Occipital lobe (tissue), 2 donors: Measurements from ENCODE around the gene CARD6. TPM values are rescaled to one million over a fixed set of nuclear protein-coding genes. Genes with fewer than 3 reads are reported as not detected.
A peak's percentile ranks its signal among the peaks of the same experiment; 100 is the strongest.
"Not testable (repeated sequence)": the region's sequence is repeated elsewhere in the genome, so short reads cannot be mapped to it uniquely, and the experiment has no call there.

Experiments
- DNase-seq: peaks from one replicate; lab custom pipeline; 2025; lab: John Stamatoyannopoulos, UW
- total RNA-seq: library from RNA; depleted of rRNA; stranded (reverse); fragments of >200 nt; gene quantifications from one replicate; pipeline ENCODE4 v1.2.3, GENCODE V29; 2014

Gene CARD6
- total RNA-seq, 1 donor from 2014 or later, result 1.6 TPM

DNA sequence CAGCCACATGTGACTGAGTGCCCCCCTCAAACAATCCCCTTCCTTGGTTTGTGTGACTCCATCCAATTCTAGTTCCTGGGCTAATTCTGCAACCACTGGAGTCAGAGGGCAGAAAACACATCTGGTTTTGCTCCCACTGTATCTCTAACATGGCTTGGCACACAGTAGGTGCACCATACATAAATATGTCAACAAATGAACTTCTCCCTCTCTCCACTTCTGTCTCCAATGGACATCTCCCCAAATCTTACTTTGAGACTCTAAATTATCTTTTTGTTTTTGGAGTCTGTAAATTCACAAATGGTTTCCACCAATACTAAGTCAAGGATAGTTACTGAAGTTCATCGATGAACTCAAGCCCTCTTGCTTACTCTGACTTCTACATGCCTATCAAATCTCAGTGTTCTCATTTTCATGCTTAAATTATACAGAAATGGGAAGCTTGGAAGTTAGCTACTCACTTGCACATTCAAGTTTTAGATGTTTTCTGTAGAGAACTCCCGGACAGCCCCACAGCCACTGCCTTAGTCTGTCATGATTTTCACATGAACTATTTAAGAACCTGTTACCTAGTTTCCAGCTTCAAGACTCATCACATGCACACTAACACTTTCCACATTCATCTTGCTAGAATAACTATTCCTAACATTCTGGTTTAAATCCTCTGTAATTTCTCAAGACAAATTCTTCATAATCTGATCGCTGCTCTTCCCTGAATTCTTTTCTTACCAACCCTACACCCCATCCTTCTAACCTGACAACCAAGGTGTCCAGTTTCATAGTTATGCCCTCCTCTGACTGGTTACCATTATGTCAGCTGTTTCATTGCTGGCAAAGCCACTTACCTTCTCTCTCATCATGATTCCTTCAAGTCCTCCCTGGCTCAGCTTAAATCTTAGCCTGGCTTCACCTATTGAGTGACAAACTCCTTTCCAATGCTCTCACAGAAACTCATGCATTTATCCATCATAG is 12.2 kb upstream of the CARD6 start:
- no peak for DNase-seq

DNA sequence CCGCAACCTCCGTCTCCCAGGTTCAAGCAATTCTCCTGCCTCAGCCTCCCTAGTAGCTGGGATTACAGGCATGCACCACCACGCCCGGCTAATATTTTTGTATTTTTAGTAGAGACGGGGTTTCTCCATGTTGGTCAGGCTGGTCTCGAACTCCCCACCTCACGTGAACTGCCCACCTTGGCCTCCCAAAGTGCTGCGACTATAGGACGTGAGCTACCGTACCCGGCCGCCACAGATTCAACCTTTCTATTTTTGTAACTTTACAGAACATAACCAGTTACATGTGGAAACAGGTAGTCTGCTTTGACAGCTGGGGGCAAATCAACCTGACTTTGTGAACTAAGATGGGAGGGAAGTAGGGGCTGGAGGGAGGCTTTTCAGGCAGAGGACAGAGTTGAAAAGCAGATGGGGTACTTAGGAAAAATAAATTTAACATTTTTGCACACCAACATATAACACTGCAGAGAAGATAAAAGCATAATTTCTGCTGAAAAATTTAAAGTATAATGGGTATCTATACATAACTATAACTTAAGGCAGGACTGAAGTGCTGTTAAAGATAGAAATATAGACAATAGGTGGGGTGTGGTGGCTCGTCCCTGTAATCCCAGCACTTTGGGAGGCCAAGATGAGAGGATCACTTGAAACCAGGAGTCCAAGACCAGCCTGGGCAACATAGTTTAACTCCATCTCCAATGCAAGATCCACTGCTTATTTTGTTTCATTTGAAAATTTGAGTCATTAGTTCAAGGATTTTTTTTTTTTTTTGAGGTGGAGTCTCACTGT is 11.2 kb upstream of the CARD6 start:
- DNase-seq, result no peak

DNA sequence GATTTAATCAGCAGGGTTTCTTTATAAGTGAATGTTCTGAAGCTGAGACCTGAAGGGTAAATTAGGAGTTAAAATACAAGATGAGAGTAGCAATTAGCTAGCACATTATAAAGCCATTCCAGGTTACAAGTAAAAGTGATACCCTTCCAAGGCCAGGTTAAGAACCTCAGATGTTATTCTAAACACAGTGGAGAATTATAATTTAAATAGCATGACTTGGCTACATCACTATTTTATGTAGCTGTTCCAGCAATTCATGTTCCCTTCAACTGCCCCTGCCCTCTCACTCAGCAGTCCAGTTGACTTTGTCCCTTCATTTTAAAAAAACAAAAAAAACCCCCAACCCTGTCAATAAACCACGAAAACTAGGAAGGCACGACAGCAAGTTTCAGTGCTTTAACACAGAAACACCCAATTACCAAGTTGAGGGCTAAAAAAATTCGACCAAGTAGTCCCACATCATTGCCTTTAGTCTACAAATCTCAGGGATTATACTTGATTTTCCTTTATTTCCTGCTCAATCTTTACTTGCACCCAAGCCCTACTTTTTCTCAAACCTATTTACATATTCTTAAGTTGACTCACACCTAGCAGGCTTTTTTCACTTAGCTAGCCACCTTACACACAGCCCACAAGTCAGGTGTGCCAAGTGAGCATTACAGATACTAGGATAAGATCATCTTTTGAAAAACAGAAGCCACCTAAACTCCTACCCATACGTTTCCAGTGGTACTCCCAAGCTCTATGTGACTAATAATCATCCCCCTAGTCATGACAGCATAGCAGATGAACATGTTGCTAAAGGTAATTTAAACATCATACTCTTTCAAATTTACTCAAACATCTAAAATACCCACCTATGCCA is 9.6 kb upstream of the CARD6 start:
- DNase-seq, result no peak

DNA sequence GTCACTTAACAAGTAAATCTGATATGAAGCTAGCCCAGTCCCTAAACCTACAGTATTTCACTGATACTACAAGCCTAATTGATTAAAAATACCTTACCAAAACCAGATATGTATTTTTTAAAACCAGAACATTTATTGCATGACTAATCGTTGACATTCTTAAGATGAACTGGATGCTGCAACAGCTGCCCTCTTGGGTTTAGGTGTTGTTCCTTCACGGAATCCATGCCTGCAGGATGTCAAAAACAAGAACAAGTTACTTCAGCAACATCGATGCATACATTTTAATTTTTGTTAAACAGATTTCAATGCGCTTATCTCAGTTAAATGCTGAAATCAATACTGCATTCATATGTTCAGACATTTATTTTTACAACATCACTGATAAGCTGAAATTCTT is 8.8 kb upstream of the CARD6 start:
- DNase-seq, result no peak

DNA sequence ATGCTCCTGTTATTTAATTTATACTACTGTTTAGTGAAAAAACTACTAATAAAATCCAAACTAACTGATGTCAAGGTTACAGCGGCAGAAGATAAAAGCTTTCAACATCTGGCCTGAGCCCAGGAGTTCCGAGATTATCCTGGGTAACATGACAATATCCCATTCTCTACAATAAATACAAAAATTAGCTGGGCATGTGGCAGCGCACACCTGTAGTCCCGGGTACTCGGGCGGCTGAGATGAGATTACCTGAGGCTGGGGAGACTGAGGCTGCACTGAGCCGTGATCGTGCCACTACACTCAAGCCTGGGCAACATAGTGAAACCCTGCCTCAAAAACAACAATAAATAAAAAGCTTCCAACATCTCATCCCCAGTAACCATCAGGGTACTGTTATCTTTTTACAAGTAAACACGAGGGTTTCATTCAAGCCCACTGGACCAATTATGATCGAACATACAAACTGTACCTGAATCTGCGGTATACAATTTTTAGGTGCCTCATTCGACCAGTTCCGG is 7.4 kb upstream of the CARD6 start:
- DNase-seq, result no peak

DNA sequence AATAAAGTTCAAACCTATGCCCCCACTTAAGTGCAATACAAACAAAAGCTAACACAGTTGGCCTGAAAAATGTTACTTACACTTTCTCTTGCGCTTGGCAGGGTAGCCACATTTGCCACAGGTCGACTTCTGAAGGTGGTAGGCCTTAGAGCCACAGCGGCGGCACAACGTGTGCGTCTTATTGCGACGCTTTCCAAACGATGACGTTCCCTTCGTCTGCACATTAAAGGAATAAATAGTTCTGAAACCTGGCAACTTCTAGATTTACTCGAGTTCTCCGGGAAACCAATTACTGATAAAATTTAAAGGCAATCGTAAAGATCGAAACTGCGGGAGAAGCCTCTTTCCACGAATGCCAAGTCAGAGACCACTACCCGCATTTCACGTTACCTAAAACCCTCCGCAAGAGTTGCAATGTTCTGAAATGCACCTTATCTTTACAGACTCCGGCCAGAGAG is 6.7 kb upstream of the CARD6 start:
- DNase-seq, result no peak

DNA sequence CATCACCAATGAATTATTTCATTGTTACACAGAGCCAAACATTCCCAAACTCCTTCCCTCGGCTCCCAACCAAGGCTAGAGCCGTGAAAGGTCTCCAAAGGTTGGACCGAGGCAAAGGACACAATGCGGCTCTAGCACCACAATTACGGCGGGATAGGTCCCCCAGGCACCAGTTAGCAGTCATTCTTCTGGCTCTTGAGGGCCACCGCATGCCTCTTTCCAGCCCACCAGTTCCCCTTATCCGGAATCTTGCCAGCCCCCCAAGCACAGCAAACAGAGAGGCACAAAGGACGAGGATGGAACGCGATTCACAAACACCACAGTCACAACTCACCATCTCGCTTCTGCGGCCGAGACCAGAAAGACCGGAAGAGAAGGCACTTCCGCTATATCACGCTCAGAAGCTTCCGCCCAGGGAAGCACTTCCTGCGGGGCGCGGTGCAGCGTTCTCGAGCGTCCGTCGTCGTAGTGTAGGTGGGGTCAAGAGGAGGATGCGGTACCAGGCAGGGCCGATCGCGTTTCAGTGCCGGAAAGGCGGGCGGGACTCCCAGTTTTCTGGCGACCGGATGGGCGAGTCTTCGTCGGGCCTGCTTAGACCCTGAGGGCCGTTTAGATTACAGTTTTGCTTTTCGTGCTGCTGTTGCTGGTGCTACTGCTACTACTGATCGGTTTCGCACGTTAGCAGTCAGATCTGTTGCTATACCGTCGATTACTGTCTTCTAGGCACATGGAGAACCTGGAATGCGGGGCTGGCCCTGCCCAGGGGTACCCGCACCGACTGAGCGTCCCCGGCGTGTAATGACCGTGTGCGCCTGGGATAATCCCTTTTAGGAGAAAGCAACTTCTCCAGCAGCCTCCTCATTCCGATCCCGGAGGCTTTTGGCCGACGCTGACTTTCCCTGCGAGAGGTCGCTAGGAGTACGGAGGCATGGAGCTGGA is 6.0 kb upstream of the CARD6 start, which contains the start of gene RPL37:
Gene RPL37 (minus strand): TSS at position 374 of the 939 bp plus-strand sequence. CDS start 37 bp downstream, at position 337.
- DNase-seq, result peak; percentile 95

DNA sequence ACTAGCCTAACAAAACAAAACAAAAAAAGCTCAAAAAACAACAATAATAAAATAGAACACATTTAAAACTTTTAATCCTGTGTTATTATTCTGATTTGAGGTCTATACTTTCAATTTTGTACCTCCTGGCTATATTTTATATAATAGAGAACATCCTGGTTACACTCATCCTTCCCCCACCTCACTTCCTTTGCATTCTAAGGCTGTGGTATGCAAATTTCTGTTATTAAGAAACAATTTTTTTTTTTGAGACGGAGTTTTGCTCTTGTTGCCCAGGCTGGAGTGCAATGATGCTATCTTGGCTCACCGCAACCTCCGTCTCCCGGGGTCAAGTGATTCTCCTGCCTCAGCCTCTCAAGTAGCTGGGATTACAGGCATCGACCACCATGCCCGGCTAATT is 3.1 kb upstream of the CARD6 start:
- no peak for DNase-seq

DNA sequence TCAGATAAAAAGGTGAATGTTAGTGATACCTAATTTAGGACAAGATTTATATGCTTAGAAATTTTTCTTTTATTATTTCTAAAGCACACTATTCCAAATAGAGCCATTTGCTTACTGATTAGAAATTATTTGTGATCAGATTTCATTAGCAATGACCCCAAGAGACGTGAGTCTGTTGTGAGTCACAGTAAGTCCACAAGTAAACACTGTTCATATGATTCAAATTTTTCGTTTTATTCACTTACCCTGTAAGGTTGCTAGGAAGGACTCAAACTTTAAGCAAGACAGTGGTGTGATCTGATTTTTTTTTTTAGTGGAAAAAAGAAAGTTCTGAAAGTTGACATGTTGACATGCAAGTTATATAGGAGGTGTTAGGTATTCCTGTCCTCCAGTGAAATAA is 1.2 kb downstream of the CARD6 start:
- DNase-seq, result no peak

DNA sequence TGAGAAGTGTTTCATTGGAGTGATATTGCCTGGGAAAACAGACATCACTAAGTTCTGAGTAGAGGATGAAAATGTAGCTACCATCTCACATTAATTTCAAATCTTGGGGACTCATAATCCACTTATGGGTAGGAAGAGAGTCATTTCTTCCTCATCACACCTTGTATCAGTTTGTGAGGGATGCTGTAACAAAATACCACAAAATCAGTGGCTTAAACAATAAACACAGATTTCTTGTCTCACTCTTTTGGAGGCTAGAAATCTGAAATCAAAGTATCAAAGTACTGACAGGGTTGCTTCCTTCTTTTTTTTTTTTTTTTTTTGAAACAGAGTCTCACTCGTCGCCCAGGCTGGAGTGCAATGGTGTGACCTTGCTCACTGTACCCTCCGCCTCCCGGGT is 3.4 kb downstream of the CARD6 start:
- DNase-seq, result no peak

DNA sequence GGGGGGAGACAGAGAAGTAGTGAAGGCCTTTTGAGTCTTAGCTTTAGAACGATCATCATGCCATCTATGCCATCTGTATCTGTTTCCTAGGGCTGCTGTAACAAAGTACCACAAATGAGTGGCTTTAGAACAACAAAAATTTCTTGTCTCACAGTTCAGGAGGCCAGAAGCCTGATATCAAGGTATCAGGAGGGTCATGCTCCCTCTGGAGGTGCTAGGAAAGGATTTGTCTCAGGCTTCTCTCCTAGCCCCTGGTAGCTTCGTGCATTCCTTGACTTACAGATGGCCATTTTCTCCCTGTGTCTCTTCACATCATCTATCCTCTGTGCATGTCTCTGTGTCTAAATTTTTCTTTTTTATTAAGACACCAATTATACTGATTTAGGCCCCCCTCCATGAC is 5.2 kb downstream of the CARD6 start:
- DNase-seq, result no peak

DNA sequence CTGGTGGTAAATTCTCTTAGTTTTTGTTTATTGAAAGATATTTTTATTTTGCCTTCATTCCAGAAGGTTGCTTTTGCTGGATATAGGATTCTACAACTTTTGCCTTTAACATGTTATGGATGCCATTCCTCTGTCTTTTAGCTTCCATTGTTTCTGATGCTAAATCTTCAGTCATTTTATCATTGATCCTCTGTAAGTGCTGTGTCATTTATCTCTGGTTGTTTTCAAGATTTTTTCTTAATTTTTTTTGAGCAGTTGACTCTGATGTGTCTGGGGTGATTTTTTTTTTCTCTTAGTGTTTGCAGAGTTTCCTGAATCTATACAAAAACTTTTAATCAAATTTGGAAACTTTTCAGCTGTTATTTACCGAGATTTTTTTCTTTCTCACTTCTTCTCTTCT is 6.4 kb downstream of the CARD6 start:
- DNase-seq, result no peak

DNA sequence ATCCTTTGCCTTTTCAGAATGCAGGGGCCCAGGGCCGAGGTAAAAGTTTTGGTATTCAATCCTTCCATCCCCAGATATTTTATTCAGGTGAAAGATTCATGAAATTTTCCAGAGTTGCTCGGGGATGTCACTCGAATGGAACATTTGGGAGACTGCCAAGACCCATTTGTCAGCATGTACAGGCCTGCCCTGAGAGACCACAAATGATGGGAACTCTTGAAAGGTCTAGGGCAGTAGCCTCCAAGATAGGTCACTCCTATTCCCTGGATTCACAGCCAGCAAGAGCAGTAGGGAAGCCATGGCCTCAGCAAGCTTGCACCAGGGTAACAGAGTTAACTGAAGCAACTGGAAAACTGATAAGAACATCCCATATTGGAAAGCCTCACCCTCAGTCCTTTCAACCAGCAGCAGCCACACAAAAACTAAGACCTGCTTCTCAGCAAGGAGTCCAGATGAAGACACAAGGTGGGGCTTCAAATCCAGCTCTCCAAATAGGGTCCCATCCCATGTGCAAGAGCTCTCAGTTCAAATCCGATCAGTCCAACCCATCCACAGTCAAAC is 12.5 kb downstream of the CARD6 start:
- no peak for DNase-seq

DNA sequence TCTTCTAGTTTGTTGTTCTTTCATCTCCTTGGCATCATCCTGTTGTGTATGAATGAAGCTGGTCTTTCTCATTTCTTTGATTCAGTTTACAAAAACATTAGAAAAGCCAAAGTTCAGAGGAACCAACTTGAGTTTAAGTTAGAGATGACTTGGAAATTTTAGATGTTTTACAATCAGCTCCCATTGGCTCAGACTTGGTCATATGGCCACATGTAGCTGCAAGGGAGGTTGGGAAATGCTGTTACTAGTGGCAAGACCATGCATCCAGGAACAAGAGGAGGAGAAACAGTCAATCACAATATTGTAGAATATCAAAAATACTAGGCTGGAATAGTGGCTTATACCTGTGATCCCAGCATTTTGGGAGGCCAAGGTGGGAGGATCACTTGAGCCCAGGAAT is 19.5 kb downstream of the CARD6 start:
- no peak for DNase-seq

DNA sequence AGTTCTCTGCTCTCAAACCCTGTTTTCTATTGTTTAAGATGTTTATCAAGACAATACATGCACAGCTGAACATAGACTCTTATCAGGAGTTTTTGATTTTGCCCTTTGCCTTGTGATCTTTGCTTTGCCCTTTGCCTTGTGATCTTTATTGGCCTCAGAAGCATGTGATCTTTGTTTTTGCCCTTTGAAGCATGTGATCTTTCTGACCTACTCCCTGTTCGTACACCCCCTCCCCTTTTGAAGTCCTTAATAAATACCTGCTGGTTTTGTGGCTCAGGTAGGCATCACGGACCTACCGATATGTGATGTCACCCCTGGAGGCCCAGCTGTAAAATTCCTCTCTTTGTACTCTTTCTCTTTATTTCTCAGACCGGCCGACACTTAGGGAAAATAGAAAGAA is 23.8 kb downstream of the CARD6 start:
- not testable (repeated sequence) for DNase-seq

DNA sequence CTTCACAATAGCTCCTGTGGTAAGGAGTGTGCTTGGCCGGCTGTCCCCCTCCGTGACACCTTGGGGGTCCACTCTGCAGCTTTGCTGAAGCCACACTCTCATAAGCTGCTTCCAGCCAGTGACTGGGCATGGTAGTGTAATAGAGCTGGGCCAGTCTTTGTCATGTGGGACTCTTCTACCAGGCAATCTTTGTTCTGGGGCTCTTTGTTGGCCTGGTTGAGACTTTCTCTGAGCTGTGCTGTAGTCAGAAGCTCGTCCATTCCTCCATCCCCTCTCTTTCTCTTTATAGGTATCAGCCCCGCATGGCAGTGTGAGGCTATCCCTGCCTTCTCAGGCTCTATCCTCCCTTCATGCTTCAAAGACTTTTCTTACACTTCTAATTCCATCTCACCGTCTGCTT is 25.7 kb downstream of the CARD6 start:
- DNase-seq, result no peak

DNA sequence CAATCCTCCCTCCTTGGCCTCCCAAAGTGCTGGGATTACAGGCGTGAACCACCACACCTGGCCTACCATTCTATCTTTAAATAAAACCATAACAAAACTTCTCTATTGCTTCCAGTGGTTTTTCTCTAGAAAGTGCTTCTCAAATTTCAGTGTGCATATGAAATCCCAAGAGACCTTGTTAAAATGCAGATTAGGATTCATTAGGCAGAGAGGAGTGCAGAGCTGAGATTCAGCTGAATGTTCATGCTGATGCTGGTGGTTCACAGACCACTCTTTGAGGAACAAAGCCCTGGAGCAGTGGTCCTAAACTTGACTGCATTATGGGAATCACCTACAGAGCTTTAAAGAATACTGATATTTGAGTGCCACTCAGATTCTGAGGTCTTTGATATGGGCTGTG is 28.2 kb downstream of the CARD6 start:
- no peak for DNase-seq

DNA sequence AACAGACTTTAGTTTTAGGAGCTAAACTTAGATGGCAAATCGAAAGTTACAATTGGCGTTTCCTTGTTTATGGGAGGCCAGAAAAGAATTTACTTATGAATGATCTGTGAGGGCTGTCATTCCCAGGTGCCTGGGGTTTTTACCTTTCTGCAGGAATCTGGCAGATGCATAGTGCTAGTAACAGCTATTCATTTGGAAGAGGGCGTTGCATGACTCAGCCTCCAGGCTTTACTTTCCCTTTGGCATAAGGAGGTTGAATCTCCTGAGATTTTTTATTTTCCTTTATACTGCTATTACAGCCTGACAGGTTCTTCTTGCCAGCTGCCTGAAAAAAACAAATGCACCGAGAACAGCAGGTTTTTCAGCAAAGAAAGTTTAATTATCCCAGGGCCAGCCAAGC is 30.0 kb downstream of the CARD6 start:
- no peak for DNase-seq

DNA sequence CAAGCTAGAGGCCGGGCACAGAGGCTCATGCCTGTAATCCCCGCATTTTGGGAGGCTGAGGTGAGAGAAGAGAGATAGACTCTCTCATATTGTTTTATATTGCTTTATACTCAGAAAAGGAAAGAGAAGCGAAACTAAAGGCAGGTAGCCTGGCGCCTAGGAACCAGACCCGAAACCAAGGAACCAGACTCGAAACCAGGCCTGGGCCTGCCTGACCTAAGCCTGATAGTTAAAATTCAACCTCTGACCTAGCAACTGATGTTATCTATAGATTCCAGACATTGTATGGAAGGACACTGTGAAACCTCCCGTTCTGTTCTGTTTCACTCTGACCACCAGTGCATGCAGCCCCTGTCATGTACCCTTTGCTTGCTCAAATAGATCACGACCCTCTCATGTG is 31.1 kb downstream of the CARD6 start:
- DNase-seq, result not testable (repeated sequence)
